DOHH2 (cell line): Measurements from ENCODE around the gene SLC45A3.
"Not testable (repeated sequence)": the region's sequence is repeated elsewhere in the genome, so short reads cannot be mapped to it uniquely, and the experiment has no call there.

Experiments
- EZH2phosphoT487 ChIP-seq: fragments of 200-600 bp; sonication (generic); IDR thresholded peaks from 2 replicates; pipeline ENCODE4 v1.6.1; 2017; ENCODE audit warnings: borderline replicate concordance, mild to moderate bottlenecking, antibody characterized with exemption, low read length, moderate library complexity, mixed read lengths
- TF ChIP-seq, protein P1 (sequence below): fragments of 200-600 bp; sonication (generic); IDR thresholded peaks from one replicate; pipeline ENCODE4 v1.5.1; 2014; ENCODE audit warnings: antibody characterized with exemption, mild to moderate bottlenecking, low read depth, low read length; ENCODE audit not compliant: poor library complexity, severe bottlenecking

GRCh38 chr1:205636138-205636530 is 44.2 kb downstream of the SLC45A3 start:
- TF ChIP-seq, protein P1, sequence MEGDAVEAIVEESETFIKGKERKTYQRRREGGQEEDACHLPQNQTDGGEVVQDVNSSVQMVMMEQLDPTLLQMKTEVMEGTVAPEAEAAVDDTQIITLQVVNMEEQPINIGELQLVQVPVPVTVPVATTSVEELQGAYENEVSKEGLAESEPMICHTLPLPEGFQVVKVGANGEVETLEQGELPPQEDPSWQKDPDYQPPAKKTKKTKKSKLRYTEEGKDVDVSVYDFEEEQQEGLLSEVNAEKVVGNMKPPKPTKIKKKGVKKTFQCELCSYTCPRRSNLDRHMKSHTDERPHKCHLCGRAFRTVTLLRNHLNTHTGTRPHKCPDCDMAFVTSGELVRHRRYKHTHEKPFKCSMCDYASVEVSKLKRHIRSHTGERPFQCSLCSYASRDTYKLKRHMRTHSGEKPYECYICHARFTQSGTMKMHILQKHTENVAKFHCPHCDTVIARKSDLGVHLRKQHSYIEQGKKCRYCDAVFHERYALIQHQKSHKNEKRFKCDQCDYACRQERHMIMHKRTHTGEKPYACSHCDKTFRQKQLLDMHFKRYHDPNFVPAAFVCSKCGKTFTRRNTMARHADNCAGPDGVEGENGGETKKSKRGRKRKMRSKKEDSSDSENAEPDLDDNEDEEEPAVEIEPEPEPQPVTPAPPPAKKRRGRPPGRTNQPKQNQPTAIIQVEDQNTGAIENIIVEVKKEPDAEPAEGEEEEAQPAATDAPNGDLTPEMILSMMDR: not testable (repeated sequence)
- TF ChIP-seq EZH2phosphoT487: not testable (repeated sequence)
